MM.1S (cell line): Measurements from ENCODE around the gene WNT3.

Experiments
- EZH2 ChIP-seq: fragments of 300-600 bp; sonication (generic); optimal IDR thresholded peaks from 2 replicates; pipeline ENCODE3; 2017; ENCODE audit warnings: low read depth, mild to moderate bottlenecking, antibody characterized with exemption, low read length, mixed read lengths
- TF ChIP-seq, protein P1 (sequence below): fragments of 300-600 bp; sonication (generic); IDR thresholded peaks from 2 replicates; pipeline ENCODE4 v1.5.1; 2016; ENCODE audit warnings: antibody characterized with exemption, low read length, mixed read lengths

DNA sequence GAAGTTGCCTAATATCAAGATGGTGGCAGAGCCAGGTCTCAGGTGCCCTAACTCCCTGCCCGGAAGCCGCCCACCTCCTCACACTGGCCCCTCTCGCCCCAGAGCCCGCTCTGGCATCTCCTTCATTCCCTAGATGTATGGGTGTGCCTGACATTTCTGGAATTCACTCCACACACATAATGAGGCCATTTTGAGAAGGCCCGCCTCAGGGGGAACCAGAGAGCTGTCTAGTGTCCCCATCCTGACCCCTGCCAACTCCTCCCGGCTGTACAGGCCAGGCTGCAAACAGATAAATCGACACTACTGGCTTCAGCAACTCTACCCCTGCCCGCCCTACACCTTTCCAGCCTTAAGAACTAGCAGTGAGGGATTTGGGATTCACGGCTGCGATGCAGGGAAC, 7.7 kb downstream of the WNT3 start:
- TF ChIP-seq, protein P1, sequence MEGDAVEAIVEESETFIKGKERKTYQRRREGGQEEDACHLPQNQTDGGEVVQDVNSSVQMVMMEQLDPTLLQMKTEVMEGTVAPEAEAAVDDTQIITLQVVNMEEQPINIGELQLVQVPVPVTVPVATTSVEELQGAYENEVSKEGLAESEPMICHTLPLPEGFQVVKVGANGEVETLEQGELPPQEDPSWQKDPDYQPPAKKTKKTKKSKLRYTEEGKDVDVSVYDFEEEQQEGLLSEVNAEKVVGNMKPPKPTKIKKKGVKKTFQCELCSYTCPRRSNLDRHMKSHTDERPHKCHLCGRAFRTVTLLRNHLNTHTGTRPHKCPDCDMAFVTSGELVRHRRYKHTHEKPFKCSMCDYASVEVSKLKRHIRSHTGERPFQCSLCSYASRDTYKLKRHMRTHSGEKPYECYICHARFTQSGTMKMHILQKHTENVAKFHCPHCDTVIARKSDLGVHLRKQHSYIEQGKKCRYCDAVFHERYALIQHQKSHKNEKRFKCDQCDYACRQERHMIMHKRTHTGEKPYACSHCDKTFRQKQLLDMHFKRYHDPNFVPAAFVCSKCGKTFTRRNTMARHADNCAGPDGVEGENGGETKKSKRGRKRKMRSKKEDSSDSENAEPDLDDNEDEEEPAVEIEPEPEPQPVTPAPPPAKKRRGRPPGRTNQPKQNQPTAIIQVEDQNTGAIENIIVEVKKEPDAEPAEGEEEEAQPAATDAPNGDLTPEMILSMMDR = no peak
- TF ChIP-seq EZH2 = no peak
